ENCODE results near the gene CDH12.
"Not testable (repeated sequence)": the region's sequence is repeated elsewhere in the genome, so short reads cannot be mapped to it uniquely, and the experiment has no call there.

GRCh38 chr5:22265855-22266254 lies 587.3 kb downstream of the CDH12 start:
- TF ChIP-seq CHD2 (IDR thresholded peaks at IDR 0.05; ENCODE audit: low read length, partially characterized antibody); EHMT2 (IDR thresholded peaks at IDR 0.05; ENCODE audit: low read depth): not testable (repeated sequence)
